ENCODE data around the gene WAC. TPM values are rescaled to one million over a fixed set of nuclear protein-coding genes. Genes with fewer than 3 reads are reported as not detected.

WAC gene
- total and polyA plus RNA-seq, 12 donors = 23.6 to 143 (median 104) TPM

GRCh38 chr10:28624351-28624750 is 91.4 kb downstream of the WAC start:
- TF ChIP-seq CTCF (IDR thresholded peaks at IDR 0.05) = no peak
- no peak for TF ChIP-seq POLR2A (IDR thresholded peaks at IDR 0.05)
- Histone ChIP-seq H3K9me3 (replicated peaks in 1 of 3) (no peaks in the 10 kb centered on the region), H3K27ac (no peak overlapping the region), H3K4me3 (no peak overlapping the region), H3K27me3 (no peaks in the 10 kb centered on the region), H3K4me1 (replicated peaks in 1 of 2) (peaks cover 0 to 12% of the 10 kb centered on the region in 2 donors), H3K36me3 (replicated peaks in 1 of 2) (peaks cover 0 to 3% of the 10 kb centered on the region in 2 donors)
- intact Hi-C loops (cut with DNase I) = loop anchor here in 1 of 2 donors (10.0 kb wide), 1 partner anchor 190 kb away; no protein-coding TSS in a partner anchor
- WGBS, 4 donors = 82 to 87% (median 85%) methylated on average over 3 of the region's 3 CpGs
- DNase-seq = no peak

GRCh38 chr10:28627102-28627501 is 94.2 kb downstream of the WAC start:
- TF ChIP-seq POLR2A (IDR thresholded peaks at IDR 0.05) (no peak), CTCF (IDR thresholded peaks at IDR 0.05) (no peak)
- intact Hi-C loops (cut with DNase I) = loop anchor here in 1 of 2 donors (5.0 to 10.0 kb wide), 2 partner anchors 192 to 675 kb away; no protein-coding TSS in a partner anchor
- Histone ChIP-seq H3K36me3 (replicated peaks in 1 of 2) (no peaks in the 10 kb centered on the region), H3K27me3 (no peaks in the 10 kb centered on the region), H3K4me3 (no peak overlapping the region), H3K4me1 (replicated peaks in 1 of 2) (no peaks in the 10 kb centered on the region), H3K27ac (no peak overlapping the region), H3K9me3 (replicated peaks in 1 of 3) (no peaks in the 10 kb centered on the region)
- 37 to 45% (median 38%) methylated on average over 3 of the region's 3 CpGs for WGBS, 4 donors
- no peak for DNase-seq

- intact Hi-C loops (cut with DNase I) = loop anchor here in 1 of 2 donors (5.0 to 10.0 kb wide), 2 partner anchors 194 to 674 kb away; no protein-coding TSS in a partner anchor
- Histone ChIP-seq H3K4me1 (replicated peaks in 1 of 2) (no peaks in the 10 kb centered on the region), H3K4me3 (no peak overlapping the region), H3K27me3 (no peaks in the 10 kb centered on the region), H3K36me3 (replicated peaks in 1 of 2) (no peaks in the 10 kb centered on the region), H3K27ac (no peak overlapping the region), H3K9me3 (replicated peaks in 1 of 3) (no peaks in the 10 kb centered on the region)
- 20 to 28% (median 23%) methylated on average over 13 to 15 of the region's 15 CpGs for WGBS, 4 donors
- peak; percentile 76 to 91 (median 85) for DNase-seq
- TF ChIP-seq POLR2A (IDR thresholded peaks at IDR 0.05) (no peak), CTCF (IDR thresholded peaks at IDR 0.05) (peak; percentile 76 to 89 (median 86))
These were observed 95.4 kb downstream of the WAC start for GRCh38 chr10:28628184-28628893.

- H3K27ac ChIP-seq = no peak overlapping the region
- H3K4me3 ChIP-seq = no peak overlapping the region
- TF ChIP-seq CTCF (IDR thresholded peaks at IDR 0.05) (no peak), POLR2A (IDR thresholded peaks at IDR 0.05) (no peak)
- DNase-seq = no peak
- 72 to 83% (median 78%) methylated on average over 5 of the region's 5 CpGs for WGBS, 4 donors
- no peaks in the 10 kb centered on the region for H3K27me3 ChIP-seq
- H3K4me1 ChIP-seq (replicated peaks in 1 of 2) = no peaks in the 10 kb centered on the region
- no peaks in the 10 kb centered on the region for H3K36me3 ChIP-seq (replicated peaks in 1 of 2)
- no peaks in the 10 kb centered on the region for H3K9me3 ChIP-seq (replicated peaks in 1 of 3)
- intact Hi-C loops (cut with DNase I) = no loop called here
These were observed 99.1 kb downstream of the WAC start for GRCh38 chr10:28631896-28632583.
